Osteocyte (in vitro differentiated cells): ENCODE measurements around the gene APOD. TPM values are rescaled to one million over a fixed set of nuclear protein-coding genes. Genes with fewer than 3 reads are reported as not detected.

ENCODE experiments used
- DNase-seq: peaks from one replicate; pipeline ENCODE4 v3.0.0; 2021; ENCODE audit warnings: mixed read lengths; ENCODE audit not compliant: unreplicated experiment; ENCODE audit errors: extremely low spot score
- H3K27ac Mint-ChIP-seq: one replicate; pipeline ENCODE4 v1.8.0; 2021; ENCODE audit warnings: mild to moderate bottlenecking, mixed read lengths; ENCODE audit not compliant: unreplicated experiment
- H3K27me3 Mint-ChIP-seq: one replicate; pipeline ENCODE4 v1.8.0; 2021; ENCODE audit warnings: mixed read lengths; ENCODE audit not compliant: unreplicated experiment
- H3K36me3 Mint-ChIP-seq: one replicate; pipeline ENCODE4 v1.8.0; 2021; ENCODE audit warnings: mixed read lengths; ENCODE audit not compliant: unreplicated experiment
- H3K4me1 Mint-ChIP-seq: one replicate; pipeline ENCODE4 v1.8.0; 2021; ENCODE audit warnings: mixed read lengths; ENCODE audit not compliant: unreplicated experiment
- H3K4me3 Mint-ChIP-seq: one replicate; pipeline ENCODE4 v1.8.0; 2021; ENCODE audit warnings: mild to moderate bottlenecking, moderate library complexity, mixed read lengths; ENCODE audit not compliant: unreplicated experiment
- H3K9me3 Mint-ChIP-seq: one replicate; pipeline ENCODE4 v1.8.0; 2021; ENCODE audit warnings: mixed read lengths; ENCODE audit not compliant: unreplicated experiment
- CTCF ChIP-seq: fragments of 200-600 bp; sonication (generic); IDR thresholded peaks from 2 replicates; pipeline ENCODE4 v1.5.0; 2021; ENCODE audit warnings: antibody characterized with exemption, mild to moderate bottlenecking, moderate library complexity
- total RNA-seq: library from RNA; stranded (reverse); gene quantifications from 2 replicates; pipeline ENCODE4 v1.2.1, GENCODE V29; 2021

Gene APOD
- total RNA-seq, 1 donor from 2014 or later: 3.2 TPM

DNA sequence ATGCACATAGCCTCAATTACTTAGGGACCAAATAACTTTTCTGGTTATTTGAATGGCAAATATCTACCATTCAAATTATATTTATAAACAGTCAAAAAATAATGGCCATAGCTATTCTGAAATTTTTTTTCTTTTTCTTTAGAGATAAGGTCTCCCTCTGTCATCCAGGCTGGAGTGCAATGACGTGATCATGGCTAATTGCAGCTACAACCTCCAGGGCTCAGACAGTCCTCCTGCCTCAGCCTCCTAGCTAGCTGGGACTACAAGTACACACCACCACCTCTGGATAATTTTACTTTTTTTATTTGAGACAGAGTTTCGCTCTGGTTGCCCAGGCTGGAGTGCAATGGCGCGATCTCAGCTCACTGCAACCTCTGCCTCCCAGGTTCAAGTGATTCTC lies 57.2 kb downstream of the APOD start:
- Mint-ChIP-seq H3K27me3 (no peaks in the 10 kb centered on the region), H3K36me3 (peaks cover 7% of the 10 kb centered on the region), H3K4me3 (no peak overlapping the region), H3K4me1 (peaks cover 2% of the 10 kb centered on the region), H3K27ac (no peak overlapping the region), H3K9me3 (no peaks in the 10 kb centered on the region)
- no peak for DNase-seq
- no peak for TF ChIP-seq CTCF

GRCh38 chr3:195524171-195524896 lies 59.4 kb downstream of the APOD start:
- Mint-ChIP-seq H3K4me1 (peaks cover 2% of the 10 kb centered on the region), H3K27me3 (no peaks in the 10 kb centered on the region), H3K27ac (no peak overlapping the region), H3K9me3 (no peaks in the 10 kb centered on the region), H3K4me3 (no peak overlapping the region), H3K36me3 (peaks cover 9% of the 10 kb centered on the region)
- TF ChIP-seq CTCF: no peak
- no peak for DNase-seq

GRCh38 chr3:195522254-195523023 lies 61.3 kb downstream of the APOD start:
- TF ChIP-seq CTCF: peak; percentile 71
- peaks cover 2% of the 10 kb centered on the region for H3K4me1 Mint-ChIP-seq
- no peaks in the 10 kb centered on the region for H3K9me3 Mint-ChIP-seq
- no peak overlapping the region for H3K27ac Mint-ChIP-seq
- peaks cover 8% of the 10 kb centered on the region for H3K36me3 Mint-ChIP-seq
- H3K4me3 Mint-ChIP-seq: no peak overlapping the region
- H3K27me3 Mint-ChIP-seq: no peaks in the 10 kb centered on the region
- DNase-seq: no peak

Other genes with a start within 250 kb of the APOD start
- gene ACAP2, start 140.9 kb downstream of the APOD start, total RNA-seq: 51.0 and 55.1 TPM in 2 replicates
- 42.2 and 42.8 TPM in 2 replicates for gene PPP1R2, start 40.6 kb downstream of the APOD start, total RNA-seq
- gene MUC20, start 137.0 kb upstream of the APOD start, total RNA-seq: 6.2 and 7.6 TPM in 2 replicates
- not detected in 2 replicates for gene MUC4, start 228.0 kb upstream of the APOD start, total RNA-seq